H9 (cell line): ENCODE results near the gene ARHGAP10. TPM values are rescaled to one million over a fixed set of nuclear protein-coding genes. Genes with fewer than 3 reads are reported as not detected.

Experiments
- DNase-seq: peaks from one replicate; pipeline ENCODE4 v3.0.0-alpha.2; 2017
- H2AFZ ChIP-seq: one replicate; pipeline ENCODE4 v1.6.1; 2013; ENCODE audit warnings: mild to moderate bottlenecking, low read length, control low read depth, moderate library complexity
- H2AK5ac ChIP-seq: 2 replicates; pipeline ENCODE4 v1.6.1; 2013; ENCODE audit warnings: low read length, control low read depth, mixed read lengths; ENCODE audit not compliant: insufficient read length
- H2BK120ac ChIP-seq: one replicate; pipeline ENCODE4 v1.6.1; 2013; ENCODE audit warnings: low read depth, mild to moderate bottlenecking, low read length, control low read depth, inconsistent platforms; ENCODE audit not compliant: poor library complexity, severe bottlenecking
- H2BK12ac ChIP-seq: 2 replicates; pipeline ENCODE4 v1.6.1; 2013; ENCODE audit warnings: low read length, control low read depth, mixed read lengths, low read depth; ENCODE audit not compliant: insufficient read length
- H2BK15ac ChIP-seq: 2 replicates; pipeline ENCODE4 v1.6.1; 2013; ENCODE audit warnings: low read depth, low read length, control low read depth
- H2BK20ac ChIP-seq: one replicate; pipeline ENCODE4 v1.6.1; 2013; ENCODE audit warnings: low read depth, mild to moderate bottlenecking, low read length, control low read depth, inconsistent platforms; ENCODE audit not compliant: poor library complexity, severe bottlenecking
- H2BK5ac ChIP-seq: 2 replicates; pipeline ENCODE4 v1.6.1; 2013; ENCODE audit warnings: low read length, control low read depth, mixed read lengths; ENCODE audit not compliant: insufficient read length
- H3K14ac ChIP-seq: 2 replicates; pipeline ENCODE4 v1.6.1; 2013; ENCODE audit warnings: low read length, control low read depth; ENCODE audit not compliant: insufficient read depth
- H3K18ac ChIP-seq: 2 replicates; pipeline ENCODE4 v1.6.1; 2013; ENCODE audit warnings: low read depth, mild to moderate bottlenecking, mixed read lengths, low read length, control low read depth; ENCODE audit not compliant: insufficient read length
- H3K23ac ChIP-seq: 2 replicates; pipeline ENCODE4 v1.6.1; 2013; ENCODE audit warnings: low read length, control low read depth, mixed read lengths, low read depth; ENCODE audit not compliant: insufficient read length
- H3K23me2 ChIP-seq: 2 replicates; pipeline ENCODE4 v1.6.1; 2013; ENCODE audit warnings: low read depth, mild to moderate bottlenecking, mixed read lengths, low read length, control low read depth; ENCODE audit not compliant: insufficient read length, poor library complexity, severe bottlenecking
- H3K27ac ChIP-seq: 2 replicates; pipeline ENCODE4 v1.5.1; 2013; ENCODE audit warnings: low read length, control low read depth, mixed read lengths, low read depth; ENCODE audit not compliant: insufficient read length
- H3K27me3 ChIP-seq: 2 replicates; pipeline ENCODE4 v1.6.1; 2013; ENCODE audit warnings: low read length, control low read depth, inconsistent platforms; ENCODE audit not compliant: insufficient read depth
- H3K4ac ChIP-seq: 2 replicates; pipeline ENCODE4 v1.6.1; 2013; ENCODE audit warnings: low read depth, mild to moderate bottlenecking, control low read depth, inconsistent platforms, low read length, moderate library complexity
- H3K4me1 ChIP-seq: 2 replicates; pipeline ENCODE4 v1.6.1; 2013; ENCODE audit warnings: low read length, control low read depth, inconsistent platforms; ENCODE audit not compliant: insufficient read depth
- H3K4me2 ChIP-seq: 2 replicates; pipeline ENCODE4 v1.6.1; 2013; ENCODE audit warnings: low read length, control low read depth, mixed read lengths; ENCODE audit not compliant: insufficient read length, insufficient read depth
- H3K56ac ChIP-seq: 2 replicates; pipeline ENCODE4 v1.6.1; 2013; ENCODE audit warnings: low read depth, mild to moderate bottlenecking, mixed read lengths, low read length, control low read depth; ENCODE audit not compliant: insufficient read length
- H3K79me1 ChIP-seq: 2 replicates; pipeline ENCODE4 v1.6.1; 2013; ENCODE audit warnings: low read depth, mild to moderate bottlenecking, moderate library complexity, low read length, control low read depth, inconsistent platforms; ENCODE audit not compliant: insufficient read depth, poor library complexity, severe bottlenecking
- H3K79me2 ChIP-seq: 2 replicates; pipeline ENCODE4 v1.6.1; 2013; ENCODE audit warnings: low read length, control low read depth, inconsistent platforms; ENCODE audit not compliant: insufficient read depth
- H3K9ac ChIP-seq: 2 replicates; pipeline ENCODE4 v1.6.1; 2013; ENCODE audit warnings: low read length, control low read depth, mixed read lengths; ENCODE audit not compliant: insufficient read length; ENCODE audit errors: extremely low read depth
- H3K9me3 ChIP-seq: one replicate; pipeline ENCODE4 v1.6.1; 2013; ENCODE audit warnings: low read depth, low read length, inconsistent platforms; ENCODE audit not compliant: control insufficient read depth
- H3T11ph ChIP-seq: one replicate; pipeline ENCODE4 v1.6.1; 2013; ENCODE audit warnings: mild to moderate bottlenecking, low read length, control low read depth, inconsistent platforms
- H4K20me1 ChIP-seq: one replicate; pipeline ENCODE4 v1.6.1; 2013; ENCODE audit not compliant: control insufficient read depth, insufficient read length, insufficient read depth
- H4K5ac ChIP-seq: 2 replicates; pipeline ENCODE4 v1.6.1; 2013; ENCODE audit warnings: low read depth, mild to moderate bottlenecking, mixed read lengths, low read length, control low read depth; ENCODE audit not compliant: insufficient read length
- H4K8ac ChIP-seq: replicated peaks from 2 replicates; pipeline ENCODE4 v1.6.1; 2013; ENCODE audit warnings: low read length, control low read depth, mixed read lengths, low read depth; ENCODE audit not compliant: insufficient read length
- H4K91ac ChIP-seq: 2 replicates; pipeline ENCODE4 v1.6.1; 2013; ENCODE audit warnings: low read depth, mild to moderate bottlenecking, moderate library complexity, mixed read lengths, low read length, control low read depth; ENCODE audit not compliant: insufficient read length
- H3K27ac Mint-ChIP-seq, 3 experiments: 2 replicates in 2 of 3; 3 replicates in 1 of 3; pipeline ENCODE4 v1.8.0; 2020 to 2021; ENCODE audit warnings: mixed read lengths in 3 of 3, mild to moderate bottlenecking in 1 of 3, moderate library complexity in 1 of 3
- H3K27me3 Mint-ChIP-seq: 2 replicates; pipeline ENCODE4 v1.8.0; 2021; ENCODE audit warnings: low read depth, mild to moderate bottlenecking, moderate library complexity, mixed read lengths
- H3K36me3 Mint-ChIP-seq, 3 experiments: 2 replicates in 2 of 3; 3 replicates in 1 of 3; pipeline ENCODE4 v1.8.0; 2020 to 2021; ENCODE audit warnings: low read depth in 3 of 3, mixed read lengths in 3 of 3; ENCODE audit not compliant: insufficient read depth in 1 of 3
- H3K4me1 Mint-ChIP-seq, 2 experiments: 2 replicates each; pipeline ENCODE4 v1.8.0; 2020; ENCODE audit warnings: mixed read lengths in 2 of 2
- H3K4me3 Mint-ChIP-seq, 2 experiments: 2 replicates in 1 of 2; 3 replicates in 1 of 2; pipeline ENCODE4 v1.8.0; 2020 to 2021; ENCODE audit warnings: mild to moderate bottlenecking in 2 of 2, mixed read lengths in 2 of 2, moderate library complexity in 1 of 2
- H3K9me3 Mint-ChIP-seq, 2 experiments: 2 replicates in 1 of 2; 3 replicates in 1 of 2; pipeline ENCODE4 v1.8.0; 2020; ENCODE audit warnings: mild to moderate bottlenecking in 2 of 2, mixed read lengths in 2 of 2, moderate library complexity in 1 of 2
- CTCF ChIP-seq: fragments of 200-600 bp; sonication (generic); conservative IDR thresholded peaks from 3 replicates; pipeline ENCODE4 v1.8.0; 2021; ENCODE audit warnings: antibody characterized with exemption, mild to moderate bottlenecking
- WGBS: extraction: QIAGEN DNeasy Blood & Tissue Kit; methylation state at CpG from one replicate; pipeline ENCODE4 v1.1.7; 2013; ENCODE audit warnings: missing lambda C conversion rate, low lambda C conversion rate, mixed read lengths; ENCODE audit not compliant: insufficient read length; ENCODE audit errors: extremely low coverage; 5-methylcytosine and 5-hydroxymethylcytosine counted together
- total RNA-seq: library from RNA; stranded (reverse); gene quantifications from 2 replicates; pipeline ENCODE4 v1.2.1, GENCODE V29; 2021

Gene ARHGAP10
- total RNA-seq, 1 experiment from 2014 or later: 7.8 TPM

DNA sequence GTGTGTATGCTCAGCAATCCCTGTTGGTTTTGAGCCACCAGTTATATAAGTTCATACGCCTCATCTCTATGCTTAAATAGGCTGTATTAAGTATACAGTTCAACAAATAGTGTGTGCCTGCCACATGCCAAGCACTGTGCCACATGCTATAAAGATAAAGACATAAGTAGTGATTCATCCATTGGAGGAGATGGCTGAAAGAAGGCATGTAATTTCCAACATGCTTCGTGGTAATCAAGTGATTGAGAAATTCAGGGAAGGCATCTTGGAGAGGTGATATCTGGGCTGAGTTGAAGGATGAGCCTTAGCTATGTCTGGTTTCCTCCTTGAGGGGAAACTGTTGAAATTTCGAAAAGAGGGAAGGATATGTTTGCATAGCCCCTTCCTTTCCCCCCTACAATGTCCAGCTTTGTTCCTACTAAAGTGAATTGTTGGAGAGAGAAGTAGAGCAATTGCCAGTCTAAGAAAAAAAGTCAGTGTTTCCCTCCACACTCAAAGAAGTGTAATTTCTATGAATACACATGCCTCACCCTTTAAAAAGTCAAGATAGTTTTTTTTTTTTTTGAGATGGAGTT lies 96.5 kb downstream of the ARHGAP10 start:
- no peak overlapping the region for H3K27ac Mint-ChIP-seq
- no CpG with 5 or more reads among the region's 3 CpGs for WGBS

More for the DNA sequence above, 96.5 kb downstream of the ARHGAP10 start:
- Histone ChIP-seq H3K18ac (no peak overlapping the region), H2BK15ac (no peak overlapping the region), H4K20me1 (no peaks in the 10 kb centered on the region), H2BK20ac (no peak overlapping the region), H2AK5ac (no peak overlapping the region), H2BK120ac (no peak overlapping the region), H4K91ac (no peak overlapping the region), H3K23ac (no peak overlapping the region), H3K27ac (no peak overlapping the region), H3K79me1 (no peaks in the 10 kb centered on the region), H4K5ac (no peak overlapping the region), H3K9ac (no peak overlapping the region), H3K9me3 (no peaks in the 10 kb centered on the region), H2BK12ac (no peak overlapping the region), H3K4ac (no peak overlapping the region), H3K4me2 (no peak overlapping the region), H3K14ac (no peak overlapping the region), H4K8ac (no peak overlapping the region), H3K23me2 (no peaks in the 10 kb centered on the region), H2AFZ (no peak overlapping the region), H3T11ph (no peak overlapping the region), H3K27me3 (no peaks in the 10 kb centered on the region), H2BK5ac (no peak overlapping the region), H3K79me2 (no peaks in the 10 kb centered on the region), H3K56ac (no peak overlapping the region), H3K4me1 (no peaks in the 10 kb centered on the region)
- TF ChIP-seq CTCF: no peak
- Mint-ChIP-seq H3K4me1 (peaks cover 15 to 26% of the 10 kb centered on the region in 2 experiments), H3K36me3 (no peaks in the 10 kb centered on the region), H3K9me3 (no peaks in the 10 kb centered on the region), H3K4me3 (no peak overlapping the region), H3K27me3 (no peaks in the 10 kb centered on the region)
- no peak for DNase-seq
